SK-N-MC (cell line): ENCODE data around the gene PF4V1.

Experiments
- EZH2 ChIP-seq: fragments of 200-600 bp; sonication (generic); IDR thresholded peaks from one replicate; pipeline ENCODE4 v1.6.1; 2017; ENCODE audit warnings: antibody characterized with exemption
- FOXP2 ChIP-seq: optimal IDR thresholded peaks from 2 replicates; pipeline ENCODE3; 2011; ENCODE audit warnings: mild to moderate bottlenecking, moderate library complexity; ENCODE audit not compliant: insufficient read depth; ENCODE audit errors: extremely low read length, control extremely low read depth
- POLR2AphosphoS5 ChIP-seq: IDR thresholded peaks from 2 replicates; pipeline ENCODE4 v1.6.1; 2012; ENCODE audit warnings: mild to moderate bottlenecking, low read depth, low read length, borderline replicate concordance

GRCh38 chr4:73871511-73872310 lies 18.6 kb downstream of the PF4V1 start:
- no peak for TF ChIP-seq POLR2AphosphoS5
- TF ChIP-seq EZH2, result no peak
- no peak for TF ChIP-seq FOXP2
